Measurements from ENCODE around the gene PCAT7.

- TF ChIP-seq ZNF530 (tag by site-specific recombination; IDR thresholded peaks at IDR 0.05; ENCODE audit: low read depth) (no peak), ZNF133 (tag by site-specific recombination; IDR thresholded peaks at IDR 0.05) (no peak), ZBTB26 (tag by site-specific recombination; optimal IDR thresholded peaks at IDR 0.05) (no peak), ZNF24 (tag by site-specific recombination; IDR thresholded peaks at IDR 0.05) (no peak), ZNF2 (tag by site-specific recombination; IDR thresholded peaks at IDR 0.05) (no peak)
These were observed 52.0 kb downstream of the PCAT7 start for GRCh38 chr9:94606646-94607422.

Data from HEK293 (cell line).